HG02884 (cell line): ENCODE results near the gene GATA5.

Experiments used
- ATAC-seq: cut with Tn5 transposase; IDR thresholded peaks from one replicate; pipeline ENCODE4 v1.9.1; 2021; ENCODE audit warnings: mild to moderate bottlenecking, moderate library complexity; ENCODE audit not compliant: unreplicated experiment

GATA5 gene

GRCh38 chr20:62475772-62476055, at the start of gene GATA5:
GATA5 (minus strand) TSS chr20:62475995; CDS start chr20:62475521, 474 bp downstream.
- ATAC-seq: no peak

- ATAC-seq: no peak
Measured at GRCh38 chr20:62525014-62525413, 49.2 kb upstream of the GATA5 start.

GRCh38 chr20:62524505-62524911, 48.7 kb upstream of the GATA5 start:
- ATAC-seq: no peak

GRCh38 chr20:62523473-62524203, 47.8 kb upstream of the GATA5 start:
- no peak for ATAC-seq

GRCh38 chr20:62522748-62523396, 47.1 kb upstream of the GATA5 start:
- no peak for ATAC-seq

GRCh38 chr20:62519826-62520225, 44.0 kb upstream of the GATA5 start:
- ATAC-seq: no peak

- no peak for ATAC-seq
Measured at GRCh38 chr20:62518911-62519310, 43.1 kb upstream of the GATA5 start.

GRCh38 chr20:62517901-62518610, 42.3 kb upstream of the GATA5 start:
- no peak for ATAC-seq

GRCh38 chr20:62517168-62517567, 41.4 kb upstream of the GATA5 start:
- no peak for ATAC-seq

- no peak for ATAC-seq
Measured at GRCh38 chr20:62516338-62516737, 40.5 kb upstream of the GATA5 start.

- ATAC-seq: no peak
Measured at GRCh38 chr20:62515826-62516225, 40.0 kb upstream of the GATA5 start.

GRCh38 chr20:62515280-62515679, 39.5 kb upstream of the GATA5 start:
- ATAC-seq: no peak

- no peak for ATAC-seq
Measured at GRCh38 chr20:62513991-62514390, 38.2 kb upstream of the GATA5 start.

- no peak for ATAC-seq
Measured at GRCh38 chr20:62511915-62512610, 36.3 kb upstream of the GATA5 start.

- no peak for ATAC-seq
Measured at GRCh38 chr20:62511300-62511914, 35.6 kb upstream of the GATA5 start.

GRCh38 chr20:62508641-62509051, 32.9 kb upstream of the GATA5 start:
- no peak for ATAC-seq

- no peak for ATAC-seq
Measured at GRCh38 chr20:62507991-62508640, 32.3 kb upstream of the GATA5 start.

- no peak for ATAC-seq
Measured at GRCh38 chr20:62507323-62507722, 31.5 kb upstream of the GATA5 start.

- ATAC-seq: no peak
Measured at GRCh38 chr20:62506791-62507190, 31.0 kb upstream of the GATA5 start.

- no peak for ATAC-seq
Measured at GRCh38 chr20:62506087-62506486, 30.3 kb upstream of the GATA5 start.
